NCI-H128 (cell line): Measurements from ENCODE around the gene HOXD12.

Source experiments
- DNase-seq: peaks from one replicate; lab custom pipeline; 2025; ENCODE audit not compliant: unreplicated experiment; lab: John Stamatoyannopoulos, UW

The HOXD12 gene

GRCh38 chr2:176147210-176147799, 47.7 kb downstream of the HOXD12 start:
- no peak for DNase-seq

GRCh38 chr2:176147800-176148496, 48.4 kb downstream of the HOXD12 start:
- no peak for DNase-seq

- no peak for DNase-seq
Measured at GRCh38 chr2:176148751-176149421, 49.3 kb downstream of the HOXD12 start.

- no peak for DNase-seq
Measured at GRCh38 chr2:176149481-176149938, 49.9 kb downstream of the HOXD12 start.

- DNase-seq, result no peak
Measured at GRCh38 chr2:176149939-176150583, 50.5 kb downstream of the HOXD12 start.

- no peak for DNase-seq
Measured at GRCh38 chr2:176150584-176151441, 51.2 kb downstream of the HOXD12 start.

- DNase-seq, result no peak
Measured at GRCh38 chr2:176151442-176152287, 52.1 kb downstream of the HOXD12 start, which contains the start of gene HOXD4. HOXD4 (plus strand) TSS chr2:176151550; CDS start chr2:176151634, 84 bp downstream.
